ENCODE data around the gene RHOBTB1. TPM values are rescaled to one million over a fixed set of nuclear protein-coding genes. Genes with fewer than 3 reads are reported as not detected.
A peak's percentile ranks its signal among the peaks of the same experiment; 100 is the strongest.

The RHOBTB1 gene
- total RNA-seq, 2 donors from 2014 or later: 4.3 to 7.6 TPM

DNA sequence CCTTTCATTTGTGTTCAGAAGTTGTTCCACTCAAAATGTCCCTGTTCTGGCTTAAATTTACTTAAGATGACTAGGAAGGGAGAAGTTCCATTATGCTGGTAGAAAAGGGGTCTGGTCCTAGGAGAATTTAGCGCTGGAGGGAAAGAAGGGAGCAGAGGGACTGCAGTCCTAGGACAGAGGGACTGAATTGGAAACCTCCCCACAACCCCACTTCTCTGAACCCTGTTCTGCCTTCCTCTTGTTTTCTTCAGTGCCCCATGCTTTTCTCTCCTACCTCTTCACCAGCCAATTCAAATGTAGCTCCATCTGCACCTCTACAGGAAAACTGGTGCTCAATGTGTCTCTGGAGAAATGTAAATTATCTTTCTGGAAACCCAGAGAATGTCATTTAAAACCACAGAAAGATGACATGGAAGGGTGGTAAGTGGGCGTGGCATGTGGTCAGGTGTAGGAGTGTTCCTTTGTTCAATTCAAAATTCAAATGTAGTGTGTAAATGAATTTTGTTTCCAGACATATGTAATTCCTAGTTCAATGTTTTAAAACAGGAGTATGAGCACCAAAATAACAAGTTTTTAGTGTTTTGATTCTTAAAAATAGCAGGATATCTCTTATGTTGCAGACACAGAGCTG, 24.0 kb upstream of the RHOBTB1 start:
- DNase-seq: no peak
- ATAC-seq: no peak
- intact Hi-C loops (cut with DNase I, micrococcal nuclease): loop anchor here in 1 of 2 donors (10.0 kb wide), 2 partner anchors 83 to 307 kb away; no protein-coding TSS in a partner anchor

DNA sequence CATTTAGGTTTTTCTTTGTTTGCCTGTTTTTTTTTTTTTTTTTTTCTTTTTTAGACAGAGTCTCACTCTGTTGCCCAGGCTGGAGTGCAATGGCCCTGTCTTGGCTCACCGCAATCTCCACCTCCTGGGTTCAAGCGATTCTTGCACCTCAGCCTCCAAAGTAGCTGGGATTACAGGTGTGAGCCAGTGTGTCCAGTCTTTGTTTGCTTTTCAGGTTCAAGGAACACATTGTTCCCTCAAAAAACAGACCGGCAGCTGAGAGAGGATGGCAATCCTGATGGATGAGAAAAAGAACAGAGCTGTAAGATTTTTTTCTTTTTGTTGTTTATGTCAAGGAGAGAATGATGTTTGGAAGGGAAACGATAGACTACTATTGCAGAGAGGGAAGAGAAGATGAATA, 23.3 kb upstream of the RHOBTB1 start:
- intact Hi-C loops (cut with DNase I, micrococcal nuclease): loop anchor here in 1 of 2 donors (10.0 kb wide), 2 partner anchors 82 to 308 kb away; no protein-coding TSS in a partner anchor
- ATAC-seq (no peak), DNase-seq (no peak)

- DNase-seq: no peak
- no peak for ATAC-seq
- intact Hi-C loops (cut with DNase I, micrococcal nuclease): loop anchor here in 1 of 2 donors (10.0 kb wide), 2 partner anchors 81 to 309 kb away; no protein-coding TSS in a partner anchor
Observed at GRCh38 chr10:60965696-60966095, 21.7 kb upstream of the RHOBTB1 start.

- DNase-seq (peak; percentile 48 to 59), ATAC-seq (peak; percentile 79)
- intact Hi-C loops (cut with DNase I, micrococcal nuclease): loop anchor here in 1 of 2 donors (5.0 to 10.0 kb wide), 3 partner anchors 80 to 310 kb away; no protein-coding TSS in a partner anchor
Observed at GRCh38 chr10:60964257-60965235, 20.6 kb upstream of the RHOBTB1 start.

- ATAC-seq: no peak
- intact Hi-C loops (cut with DNase I, micrococcal nuclease): loop anchor here in 1 of 2 donors (5.0 to 10.0 kb wide), 3 partner anchors 79 to 311 kb away; no protein-coding TSS in a partner anchor
- DNase-seq: no peak
Observed at GRCh38 chr10:60963441-60964256, 19.7 kb upstream of the RHOBTB1 start.

DNA sequence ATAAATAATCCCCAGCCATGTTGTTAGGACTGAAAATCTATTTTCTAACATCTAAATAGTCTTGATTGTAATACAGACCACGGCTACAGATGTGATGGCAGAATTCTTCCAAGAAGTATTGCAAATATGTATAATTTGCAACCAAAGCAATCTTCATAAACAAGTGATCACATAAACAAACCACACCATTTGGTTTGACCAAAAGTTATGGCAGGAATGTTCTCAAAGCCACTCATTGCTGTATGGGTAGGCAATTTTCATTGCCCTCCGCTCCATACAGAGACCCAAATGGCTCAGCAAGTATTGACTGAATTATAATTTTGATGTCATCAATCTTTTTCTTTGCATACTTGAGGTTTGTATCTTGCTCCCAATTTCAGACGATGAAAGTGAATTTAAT, 19.0 kb upstream of the RHOBTB1 start:
- intact Hi-C loops (cut with DNase I, micrococcal nuclease): loop anchor here in 1 of 2 donors (5.0 to 10.0 kb wide), 3 partner anchors 78 to 312 kb away; no protein-coding TSS in a partner anchor
- no peak for ATAC-seq
- no peak for DNase-seq

- DNase-seq (no peak), ATAC-seq (no peak)
- intact Hi-C loops (cut with DNase I, micrococcal nuclease): loop anchor here in 1 of 2 donors (5.0 to 10.0 kb wide), 3 partner anchors 76 to 314 kb away; no protein-coding TSS in a partner anchor
Observed at GRCh38 chr10:60960913-60961312, 16.9 kb upstream of the RHOBTB1 start.

DNA sequence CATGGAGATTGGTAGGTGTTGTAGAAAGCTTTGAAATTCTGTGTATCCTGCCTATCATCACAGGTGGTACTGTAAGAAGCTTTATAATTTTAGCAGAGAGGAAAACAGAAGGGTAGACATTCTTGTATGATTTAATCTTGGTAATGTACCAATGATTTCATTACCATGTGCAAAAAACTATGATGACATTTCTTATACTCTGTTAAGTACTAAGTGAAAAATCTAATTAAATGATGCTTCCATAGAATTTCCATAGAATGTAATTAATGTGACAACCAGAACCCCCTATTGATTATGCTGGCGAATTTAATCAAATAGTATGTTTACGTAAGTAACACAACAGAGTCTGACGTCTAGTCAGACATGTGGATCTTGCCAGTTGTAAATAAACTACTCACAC, 16.0 kb upstream of the RHOBTB1 start:
- no peak for ATAC-seq
- intact Hi-C loops (cut with DNase I, micrococcal nuclease): loop anchor here in 1 of 2 donors (5.0 to 10.0 kb wide), 3 partner anchors 75 to 315 kb away; no protein-coding TSS in a partner anchor

GRCh38 chr10:60958892-60959601, 15.1 kb upstream of the RHOBTB1 start:
- intact Hi-C loops (cut with DNase I, micrococcal nuclease): no loop called here
- ATAC-seq (no peak), DNase-seq (no peak)

More for the DNA sequence above, 16.0 kb upstream of the RHOBTB1 start:
- DNase-seq: no peak

GRCh38 chr10:60957667-60958221, 13.8 kb upstream of the RHOBTB1 start:
- intact Hi-C loops (cut with DNase I, micrococcal nuclease): no loop called here
- no peak for ATAC-seq
- DNase-seq: no peak

DNA sequence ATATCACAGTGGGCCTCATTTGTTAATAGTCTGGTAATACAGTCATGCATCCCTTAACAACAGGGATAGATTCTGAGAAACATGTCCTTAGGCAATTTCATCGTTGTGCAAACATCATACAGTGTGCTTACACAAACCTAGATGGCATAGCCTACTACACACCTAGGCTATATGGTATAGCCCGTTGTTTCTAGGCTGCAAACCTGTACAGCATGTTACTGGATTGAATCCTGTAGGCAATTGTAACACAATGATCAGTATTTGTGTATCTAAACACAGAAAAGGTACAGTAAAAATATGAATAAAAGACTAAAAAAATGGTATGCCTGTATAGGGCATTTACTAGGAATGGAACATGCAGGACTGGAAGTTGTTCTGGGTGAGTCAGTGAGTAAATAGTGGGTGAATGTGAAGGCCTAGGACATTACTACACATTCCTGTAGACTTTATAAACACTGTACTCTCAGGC, 12.0 kb upstream of the RHOBTB1 start:
- no peak for DNase-seq
- intact Hi-C loops (cut with DNase I, micrococcal nuclease): no loop called here
- peak; percentile 43 for ATAC-seq

DNA sequence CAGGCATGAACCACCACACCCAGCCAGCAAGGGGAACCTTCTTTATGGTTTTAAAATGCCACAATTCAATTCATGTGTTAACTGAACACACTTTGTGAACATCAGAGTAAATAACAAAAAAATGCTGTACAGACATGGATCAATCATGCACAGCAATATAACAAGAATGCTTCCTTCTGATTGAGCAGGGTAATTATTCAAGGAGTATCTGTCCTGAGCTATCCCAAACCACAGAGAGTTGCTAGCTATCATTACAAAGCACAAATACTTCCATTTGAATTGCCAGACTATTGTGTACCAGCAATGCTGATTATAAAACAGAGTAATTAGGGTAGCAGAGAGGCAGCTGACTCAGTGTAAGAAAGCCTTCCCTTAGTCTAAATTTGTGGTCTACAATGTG, 11.3 kb upstream of the RHOBTB1 start:
- ATAC-seq (no peak), DNase-seq (no peak)
- intact Hi-C loops (cut with DNase I, micrococcal nuclease): no loop called here

GRCh38 chr10:60954035-60954434, 10.1 kb upstream of the RHOBTB1 start:
- intact Hi-C loops (cut with DNase I, micrococcal nuclease): no loop called here
- DNase-seq (no peak), ATAC-seq (peak; percentile 69)

DNA sequence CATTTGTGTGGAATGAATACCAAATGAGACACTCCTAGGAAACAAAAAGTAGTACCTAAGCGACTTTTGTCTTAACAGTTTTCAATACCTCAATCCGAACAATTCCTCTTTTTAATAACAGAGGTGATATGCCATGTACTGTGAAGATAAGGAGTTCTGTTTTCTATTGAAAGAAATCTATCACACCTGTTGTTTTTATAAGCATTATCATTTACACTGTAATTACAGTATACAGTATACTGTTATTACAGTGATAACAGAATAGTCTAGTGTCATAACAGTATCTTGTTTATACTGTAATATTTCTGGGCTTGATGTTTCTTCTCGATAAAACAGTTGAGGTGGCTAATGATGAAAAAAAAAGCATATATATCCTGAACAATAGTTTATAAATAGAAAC, 9.4 kb upstream of the RHOBTB1 start:
- intact Hi-C loops (cut with DNase I, micrococcal nuclease): no loop called here
- ATAC-seq: no peak
- no peak for DNase-seq

DNA sequence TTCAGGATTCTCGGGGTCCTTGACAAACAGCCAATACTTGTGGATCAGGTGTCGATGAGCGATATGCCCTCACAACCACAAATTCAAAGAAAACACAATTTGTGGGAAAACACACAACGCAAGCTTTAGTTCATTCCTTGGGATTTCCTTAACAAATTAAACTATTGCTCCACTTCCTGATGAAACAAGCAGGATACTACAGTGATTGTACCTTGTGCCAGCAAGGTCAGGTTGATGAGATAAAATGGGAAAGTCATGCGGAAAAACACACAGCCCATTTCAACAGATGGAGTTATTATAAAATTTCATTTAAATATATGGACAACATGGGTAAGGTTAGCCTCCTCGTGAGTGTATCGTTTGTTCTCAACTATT, 8.8 kb upstream of the RHOBTB1 start:
- peak; percentile 63 for ATAC-seq

GRCh38 chr10:60952067-60952845, 8.3 kb upstream of the RHOBTB1 start:
- ATAC-seq (peak; percentile 85), DNase-seq (no peak)
- intact Hi-C loops (cut with DNase I, micrococcal nuclease): no loop called here

More for the DNA sequence above, 8.8 kb upstream of the RHOBTB1 start:
- DNase-seq: no peak
- intact Hi-C loops (cut with DNase I, micrococcal nuclease): no loop called here

DNA sequence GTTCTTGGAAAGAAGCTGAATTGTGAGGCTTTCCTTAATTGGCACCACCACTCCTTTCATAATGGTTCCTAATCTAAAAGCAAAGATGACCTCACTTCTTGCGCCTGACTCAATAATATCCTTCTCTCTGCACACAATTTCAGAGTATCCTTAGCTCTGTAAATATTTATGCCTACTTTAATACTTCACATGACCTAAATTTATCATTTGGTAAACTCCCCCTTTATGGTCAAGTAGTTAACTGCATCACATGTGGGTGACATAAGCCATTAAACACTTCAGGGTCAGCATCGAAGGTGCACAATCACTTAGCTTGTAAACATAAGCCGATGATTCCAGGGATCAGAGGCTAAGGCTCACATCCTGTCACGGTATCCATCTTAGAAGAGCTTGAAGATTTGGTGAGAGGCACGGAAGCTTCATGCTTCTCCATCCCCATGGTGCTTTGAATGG, 7.3 kb upstream of the RHOBTB1 start:
- no peak for DNase-seq

More for the DNA sequence above, 7.3 kb upstream of the RHOBTB1 start:
- intact Hi-C loops (cut with DNase I, micrococcal nuclease): no loop called here
- ATAC-seq: peak; percentile 48
